Activated naive CD4-positive, alpha-beta T cell treated with anti-CD3 and anti-CD28 coated beads, Interleukin-2, amount 50 U/mL, for 16 hours (primary cell): Measurements from ENCODE around the gene ASB14.

ENCODE experiments used
- DNase-seq: peaks from one replicate; pipeline ENCODE4 v3.0.0-alpha.2; 2020

ASB14 gene

DNA sequence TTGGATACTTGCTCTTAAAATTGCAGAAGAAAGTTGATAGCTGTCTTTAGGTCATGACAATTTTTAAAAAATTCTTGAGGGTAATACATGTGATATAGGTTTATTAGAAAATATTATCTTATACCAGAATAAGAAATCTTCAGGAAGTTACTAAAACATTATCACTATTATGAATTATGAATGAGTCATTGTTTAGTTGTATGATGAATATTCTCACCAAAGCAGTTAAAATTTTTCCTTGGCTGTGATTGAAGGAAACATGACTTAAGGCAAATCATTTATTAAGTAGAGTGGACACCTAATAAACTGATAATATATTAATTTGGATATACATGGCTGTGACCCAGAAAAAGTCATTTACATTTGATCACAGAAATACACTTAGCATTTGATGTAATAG, 34.8 kb downstream of the ASB14 start:
- DNase-seq: no peak

DNA sequence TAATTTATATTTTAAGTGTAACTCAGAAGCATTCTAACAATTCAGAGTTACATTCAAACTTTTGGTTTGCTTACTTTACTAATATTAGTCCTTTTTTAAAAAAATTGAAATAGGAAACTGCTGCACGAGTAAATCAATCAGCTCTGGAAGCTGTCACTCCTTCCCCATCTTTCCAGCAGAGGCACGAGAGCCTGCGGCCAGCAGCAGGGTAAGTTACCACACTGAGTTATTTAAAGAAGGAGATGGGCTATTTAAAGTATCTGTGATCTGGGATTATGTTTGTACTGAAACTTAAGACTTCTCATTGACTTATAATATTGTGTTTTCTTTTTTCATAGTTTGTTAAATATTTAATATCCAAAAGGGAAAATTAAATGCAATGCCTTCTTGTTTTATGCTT, 35.6 kb downstream of the ASB14 start:
- no peak for DNase-seq

DNA sequence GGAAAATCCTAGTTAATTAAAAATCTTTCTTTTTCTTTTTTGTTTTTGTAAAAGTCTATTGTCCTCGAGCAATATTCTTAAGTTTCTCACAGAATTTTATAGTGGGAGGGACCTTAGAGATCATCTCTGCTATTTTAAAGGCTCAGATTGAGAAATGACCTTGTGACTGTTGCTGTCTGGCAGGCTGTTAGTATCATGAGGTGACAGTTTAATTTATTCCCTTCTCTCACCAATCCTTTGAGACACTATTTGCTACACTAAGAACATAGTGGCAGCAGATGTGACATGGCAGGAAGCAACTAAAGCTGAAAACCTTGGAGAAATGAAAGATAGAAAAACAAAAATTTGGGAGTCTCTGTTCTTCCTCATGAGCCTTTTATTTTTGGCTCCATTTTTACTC, 40.1 kb downstream of the ASB14 start:
- no peak for DNase-seq

GRCh38 chr3:57244946-57245345, 47.5 kb downstream of the ASB14 start:
- DNase-seq: no peak

GRCh38 chr3:57234613-57235575, 57.6 kb downstream of the ASB14 start:
- DNase-seq: no peak

DNA sequence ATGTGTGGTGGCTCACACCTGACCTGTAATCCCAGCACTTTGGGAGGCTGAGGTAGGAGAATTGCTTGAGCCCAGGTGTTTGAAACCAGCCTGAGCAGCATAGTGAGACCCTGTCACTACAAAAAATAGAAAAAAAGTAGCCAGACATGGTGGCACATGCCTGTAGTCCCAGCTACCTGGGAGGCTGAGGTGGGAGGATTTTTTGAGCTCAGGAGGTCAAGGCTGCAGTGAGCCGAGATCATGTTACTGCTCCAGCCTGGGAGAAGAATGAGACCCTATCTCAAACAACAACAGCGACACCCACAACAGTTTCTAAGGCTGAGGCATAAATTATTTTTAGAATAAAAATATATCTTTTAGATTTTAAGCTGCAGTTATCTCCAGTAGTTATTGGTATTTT, 58.7 kb downstream of the ASB14 start:
- no peak for DNase-seq

- DNase-seq: no peak
Observed at GRCh38 chr3:57230006-57230405, 62.5 kb downstream of the ASB14 start.

- peak; percentile 44 for DNase-seq
Observed at GRCh38 chr3:57227930-57228751, 64.3 kb downstream of the ASB14 start.

- peak; percentile 89 for DNase-seq
Observed at GRCh38 chr3:57227204-57227929, 65.1 kb downstream of the ASB14 start, which contains the start of gene APPL1. APPL1 (plus strand) TSS chr3:57227729; CDS start chr3:57227884, 155 bp downstream.

DNA sequence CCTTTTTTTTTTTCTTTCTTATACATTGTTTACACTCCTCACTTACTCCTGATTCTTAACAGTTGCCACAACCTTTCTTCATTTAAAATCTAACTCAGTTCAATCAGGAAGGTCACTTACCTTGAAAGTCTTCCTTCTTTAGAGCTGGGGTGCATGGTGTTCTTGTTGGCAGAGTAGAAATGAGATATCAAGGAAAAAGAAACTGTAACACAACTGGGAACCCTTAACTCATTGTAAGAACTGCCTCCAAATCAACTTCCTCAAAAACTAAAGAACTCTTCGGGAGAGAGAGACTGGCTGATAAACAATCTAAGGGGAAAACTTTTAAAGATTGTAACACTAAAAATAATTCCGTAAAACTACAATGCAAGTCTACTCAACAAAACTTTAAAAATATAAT, 66.3 kb downstream of the ASB14 start:
- no peak for DNase-seq

- no peak for DNase-seq
Observed at GRCh38 chr3:57224856-57225255, 67.6 kb downstream of the ASB14 start.

DNA sequence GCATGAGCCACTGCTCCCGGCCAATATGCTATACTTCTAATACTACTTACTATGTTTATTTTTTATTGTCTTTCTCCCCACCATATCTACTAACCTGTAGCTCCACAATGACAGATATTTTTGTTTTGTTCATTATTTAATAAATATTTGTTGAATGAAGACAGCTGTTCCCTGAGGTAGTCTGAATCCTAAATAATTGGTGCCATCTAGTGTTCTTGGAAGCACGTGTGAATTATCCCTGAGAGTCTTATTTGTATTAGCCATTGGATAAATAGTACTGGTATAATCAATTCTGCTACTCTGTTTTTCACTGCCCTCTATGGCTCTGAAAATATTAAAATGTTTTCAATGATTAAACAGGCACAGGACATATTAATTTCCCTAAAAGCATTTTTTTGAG, 70.6 kb downstream of the ASB14 start:
- DNase-seq: no peak
